GM19193 (cell line): ENCODE measurements around the gene TEX54.

Experiments
- POLR2A ChIP-seq: IDR thresholded peaks from 4 replicates; pipeline ENCODE4 v1.6.1; 2011; ENCODE audit not compliant: insufficient read depth, insufficient read length; ENCODE audit errors: extremely low read depth

The TEX54 gene

GRCh38 chr11:62856333-62856895 is 23.8 kb upstream of the TEX54 start:
- no peak for TF ChIP-seq POLR2A

GRCh38 chr11:62855571-62856332 is 23.1 kb upstream of the TEX54 start:
- TF ChIP-seq POLR2A = peak; percentile 99

GRCh38 chr11:62854825-62855570 is 22.4 kb upstream of the TEX54 start:
- TF ChIP-seq POLR2A = no peak

- TF ChIP-seq POLR2A = peak; percentile 31
Measured at GRCh38 chr11:62854013-62854824, 21.6 kb upstream of the TEX54 start.

GRCh38 chr11:62853279-62853965 is 20.8 kb upstream of the TEX54 start:
- TF ChIP-seq POLR2A = no peak

- TF ChIP-seq POLR2A = peak; percentile 22
Measured at GRCh38 chr11:62852523-62853188, 20.0 kb upstream of the TEX54 start.

GRCh38 chr11:62851807-62852522 is 19.3 kb upstream of the TEX54 start:
- TF ChIP-seq POLR2A = no peak

- peak; percentile 79 for TF ChIP-seq POLR2A
Measured at GRCh38 chr11:62850911-62851806, 18.5 kb upstream of the TEX54 start.

- TF ChIP-seq POLR2A = no peak
Measured at GRCh38 chr11:62847767-62848314, 15.2 kb upstream of the TEX54 start.

- TF ChIP-seq POLR2A = no peak
Measured at GRCh38 chr11:62846177-62846576, 13.5 kb upstream of the TEX54 start.

GRCh38 chr11:62844154-62844553 is 11.5 kb upstream of the TEX54 start:
- TF ChIP-seq POLR2A = no peak

- no peak for TF ChIP-seq POLR2A
Measured at GRCh38 chr11:62843466-62843865, 10.8 kb upstream of the TEX54 start.

- TF ChIP-seq POLR2A = no peak
Measured at GRCh38 chr11:62842171-62842741, 9.6 kb upstream of the TEX54 start.
